COLO668 (cell line): Measurements from ENCODE around the gene TFCP2.

Experiments
- DNase-seq: peaks from one replicate; lab custom pipeline; 2025; ENCODE audit not compliant: unreplicated experiment; lab: John Stamatoyannopoulos, UW

Gene TFCP2

GRCh38 chr12:51048661-51049251 is 124.2 kb downstream of the TFCP2 start:
- DNase-seq, result no peak

GRCh38 chr12:51047655-51048540 is 125.0 kb downstream of the TFCP2 start, which contains the start of gene LETMD1:
LETMD1 (plus strand) TSS chr12:51048327; CDS start chr12:51048357, 30 bp downstream.
- peak; percentile 83 for DNase-seq
